Mesodermal cell (in vitro differentiated cells): ENCODE results near the gene WDR64.
A peak's percentile ranks its signal among the peaks of the same experiment; 100 is the strongest.
"Not testable (repeated sequence)": the region's sequence is repeated elsewhere in the genome, so short reads cannot be mapped to it uniquely, and the experiment has no call there.

Experiments
- H3K27ac ChIP-seq: 2 replicates; pipeline ENCODE4 v1.7.0; 2013; ENCODE audit warnings: mild to moderate bottlenecking, low read depth, low read length, moderate library complexity; ENCODE audit not compliant: severe bottlenecking
- H3K36me3 ChIP-seq: 2 replicates; pipeline ENCODE4 v1.7.1; 2013; ENCODE audit warnings: mild to moderate bottlenecking, low read length, moderate library complexity; ENCODE audit not compliant: control insufficient read depth, insufficient read depth
- H3K4me1 ChIP-seq: one replicate; pipeline ENCODE4 v1.7.1; 2013; ENCODE audit warnings: mild to moderate bottlenecking, low read length; ENCODE audit not compliant: insufficient read depth, control insufficient read depth, poor library complexity, severe bottlenecking
- H3K4me3 ChIP-seq: 2 replicates; pipeline ENCODE4 v1.7.0; 2013; ENCODE audit warnings: low read length, control low read depth, mild to moderate bottlenecking; ENCODE audit not compliant: insufficient read depth, poor library complexity, severe bottlenecking; ENCODE audit errors: extremely low read depth
- H3K9me3 ChIP-seq: 2 replicates; pipeline ENCODE4 v1.7.1; 2013; ENCODE audit warnings: mild to moderate bottlenecking, low read length, moderate library complexity; ENCODE audit not compliant: control insufficient read depth
- WGBS, 2 experiments: methylation state at CpG; one replicate each; pipeline ENCODE4 v1.1.5; 2013; ENCODE audit warnings: missing lambda C conversion rate in 2 of 2; ENCODE audit not compliant: insufficient coverage in 2 of 2; 5-methylcytosine and 5-hydroxymethylcytosine counted together

WDR64 gene

GRCh38 chr1:241681861-241682448 lies 29.9 kb downstream of the WDR64 start:
- not testable (repeated sequence) for H3K36me3 ChIP-seq, H3K9me3 ChIP-seq, H3K4me3 ChIP-seq, H3K4me1 ChIP-seq, H3K27ac ChIP-seq
- WGBS, 2 experiments: 100% methylated on average over 1 of the region's 4 CpGs; no CpG with 5 or more reads in 1 of the 2 experiments

DNA sequence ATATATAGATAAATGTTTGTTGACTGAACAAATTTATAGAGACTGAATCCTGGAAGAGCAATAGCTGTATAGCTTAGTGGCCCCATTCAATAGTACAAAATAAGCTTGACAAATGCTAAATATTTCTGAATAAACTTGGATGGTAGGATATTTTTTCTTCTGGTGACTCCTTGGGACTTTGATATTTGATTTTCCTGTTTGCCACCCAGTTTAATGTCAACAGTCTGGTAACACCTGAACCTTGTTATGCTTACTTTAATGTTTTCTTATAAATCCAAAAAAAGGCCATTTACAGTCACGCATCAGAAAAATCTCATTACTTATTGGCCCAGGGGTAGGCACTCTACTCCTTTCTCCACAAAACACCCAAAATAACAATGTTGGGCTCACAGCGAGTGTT lies 30.8 kb downstream of the WDR64 start:
- H3K4me3 ChIP-seq: no peak overlapping the region
- H3K4me1 ChIP-seq: no peaks in the 10 kb centered on the region
- no peaks in the 10 kb centered on the region for H3K36me3 ChIP-seq
- H3K27ac ChIP-seq: no peak overlapping the region
- WGBS, 2 experiments: no CpG with 5 or more reads among the region's 2 CpGs
- H3K9me3 ChIP-seq: no peaks in the 10 kb centered on the region

DNA sequence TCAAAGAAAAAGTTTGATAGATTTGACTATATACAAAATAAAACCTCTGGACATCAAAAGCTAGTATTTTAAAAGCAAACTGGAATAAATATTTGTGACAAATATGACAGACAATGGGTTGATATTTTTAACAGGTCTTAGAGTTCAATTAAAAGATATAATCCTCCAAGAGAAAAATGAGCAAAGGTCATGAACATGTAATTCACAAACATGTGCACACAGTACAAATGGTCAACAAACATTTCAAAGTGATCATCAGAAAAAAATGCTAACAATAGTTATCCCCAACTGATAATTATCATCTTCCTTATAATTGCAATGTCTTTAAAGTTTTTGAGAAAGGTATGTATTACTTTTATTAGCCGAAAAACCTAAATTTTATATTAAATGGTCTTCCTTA lies 32.0 kb downstream of the WDR64 start:
- peaks cover 1% of the 10 kb centered on the region for H3K4me1 ChIP-seq
- H3K27ac ChIP-seq: no peak overlapping the region
- no peak overlapping the region for H3K4me3 ChIP-seq
- WGBS, 2 experiments: no CpG with 5 or more reads among the region's 1 CpG
- no peaks in the 10 kb centered on the region for H3K9me3 ChIP-seq
- no peaks in the 10 kb centered on the region for H3K36me3 ChIP-seq

DNA sequence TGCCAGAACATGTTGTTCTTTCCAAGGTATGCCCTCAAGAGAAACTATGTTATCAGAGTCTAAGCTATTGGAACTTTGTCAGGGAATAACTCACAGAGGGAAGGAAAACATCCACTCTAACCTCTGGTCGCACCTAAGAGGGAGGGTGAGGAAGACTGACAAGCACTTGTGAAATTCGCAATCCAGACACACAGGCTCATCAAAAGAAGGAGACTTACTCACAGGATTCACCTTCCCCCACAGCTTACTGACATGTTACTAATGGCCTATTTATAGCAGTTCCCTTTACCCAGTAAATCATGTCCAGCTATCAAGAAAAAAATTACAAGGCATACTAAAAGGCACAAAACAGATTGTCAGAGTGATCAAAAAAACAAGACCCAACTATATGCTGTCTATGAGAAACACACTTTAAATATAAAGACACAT lies 36.9 kb downstream of the WDR64 start:
- Histone ChIP-seq H3K9me3 (no peaks in the 10 kb centered on the region), H3K4me3 (no peak overlapping the region), H3K27ac (peak overlapping the region; percentile 3), H3K4me1 (peaks cover 8% of the 10 kb centered on the region), H3K36me3 (no peaks in the 10 kb centered on the region)
- no CpG with 5 or more reads among the region's 2 CpGs for WGBS, 2 experiments

GRCh38 chr1:241695246-241696171 lies 43.4 kb downstream of the WDR64 start:
- H3K27ac ChIP-seq: no peak overlapping the region
- H3K36me3 ChIP-seq: no peaks in the 10 kb centered on the region
- H3K9me3 ChIP-seq: no peaks in the 10 kb centered on the region
- WGBS, 2 experiments: 84 to 89% methylated on average over 4 to 5 of the region's 9 CpGs
- no peak overlapping the region for H3K4me3 ChIP-seq
- no peaks in the 10 kb centered on the region for H3K4me1 ChIP-seq

- Histone ChIP-seq H3K27ac (no peak overlapping the region), H3K9me3 (no peaks in the 10 kb centered on the region), H3K4me1 (no peaks in the 10 kb centered on the region), H3K4me3 (no peak overlapping the region), H3K36me3 (no peaks in the 10 kb centered on the region)
- WGBS, 2 experiments: 86 to 100% methylated on average over 4 to 6 of the region's 6 CpGs
Observed at GRCh38 chr1:241696172-241696814, 44.2 kb downstream of the WDR64 start.

DNA sequence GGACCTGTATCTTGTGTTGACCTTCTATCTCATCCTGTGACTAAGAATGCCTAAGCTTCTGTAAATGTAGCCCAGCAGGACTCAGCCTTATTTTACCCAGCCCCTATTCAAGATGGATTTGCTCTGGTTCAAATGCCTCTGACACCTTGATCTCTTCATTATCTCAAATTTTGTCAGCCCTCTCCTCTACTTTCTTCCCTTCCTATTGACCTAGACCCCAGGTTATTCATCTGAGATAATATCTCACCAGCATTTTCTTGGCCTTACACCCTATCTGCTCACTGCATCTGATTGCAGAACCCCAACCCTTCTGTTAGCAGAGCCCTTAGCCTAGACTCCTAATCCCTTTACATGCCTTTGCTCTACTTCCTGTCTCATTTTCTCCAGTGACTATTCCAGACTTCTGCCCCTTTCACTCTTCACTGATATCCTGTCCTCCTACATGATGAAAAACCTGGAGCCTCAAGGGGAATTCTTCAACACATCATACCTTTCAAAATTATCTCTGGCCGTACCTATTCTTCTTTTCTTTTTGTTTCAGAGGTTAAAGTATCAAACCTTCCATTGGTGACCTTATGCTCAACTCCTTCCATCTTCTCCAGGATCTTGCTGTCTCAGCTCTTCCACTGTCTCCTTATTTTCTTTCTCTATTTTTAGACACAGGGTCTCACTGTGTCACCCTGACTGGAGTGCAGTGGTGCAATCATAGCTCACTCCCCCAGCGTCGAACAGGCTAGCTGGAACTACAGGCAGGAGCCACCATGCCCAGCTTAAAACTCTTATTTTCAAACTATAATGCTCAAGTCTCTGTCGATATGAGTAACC lies 44.9 kb downstream of the WDR64 start:
- Histone ChIP-seq H3K4me1 (peaks cover 6% of the 10 kb centered on the region), H3K9me3 (no peaks in the 10 kb centered on the region), H3K36me3 (no peaks in the 10 kb centered on the region), H3K27ac (no peak overlapping the region), H3K4me3 (no peak overlapping the region)
- 83 to 90% methylated on average over 4 of the region's 4 CpGs for WGBS, 2 experiments

- no peaks in the 10 kb centered on the region for H3K9me3 ChIP-seq
- no peak overlapping the region for H3K27ac ChIP-seq
- peaks cover 7% of the 10 kb centered on the region for H3K4me1 ChIP-seq
- H3K36me3 ChIP-seq: no peaks in the 10 kb centered on the region
- H3K4me3 ChIP-seq: no peak overlapping the region
- WGBS, 2 experiments: 92 to 94% methylated on average over 1 to 2 of the region's 2 CpGs
Observed at GRCh38 chr1:241697640-241698018, 45.5 kb downstream of the WDR64 start.

GRCh38 chr1:241698177-241698576 lies 46.1 kb downstream of the WDR64 start:
- Histone ChIP-seq H3K4me3 (no peak overlapping the region), H3K36me3 (no peaks in the 10 kb centered on the region), H3K4me1 (peaks cover 10% of the 10 kb centered on the region), H3K9me3 (no peaks in the 10 kb centered on the region), H3K27ac (no peak overlapping the region)
- WGBS, 2 experiments: 89 to 95% methylated on average over 2 of the region's 2 CpGs

GRCh38 chr1:241701483-241702295 lies 49.6 kb downstream of the WDR64 start:
- no CpG with 5 or more reads among the region's 1 CpG for WGBS, 2 experiments
- Histone ChIP-seq H3K27ac (no peak overlapping the region), H3K9me3 (no peaks in the 10 kb centered on the region), H3K4me1 (peaks cover 16% of the 10 kb centered on the region), H3K4me3 (no peak overlapping the region), H3K36me3 (no peaks in the 10 kb centered on the region)
